H1 (cell line): ENCODE results near the gene RNASE11. TPM values are rescaled to one million over a fixed set of nuclear protein-coding genes. Genes with fewer than 3 reads are reported as not detected.

Source experiments
- ASH2L ChIP-seq: fragments of 200-600, 300-600 bp; sonication (generic); IDR thresholded peaks from one replicate; pipeline ENCODE4 v1.7.1; 2017; ENCODE audit warnings: low read length
- BRCA1 ChIP-seq: IDR thresholded peaks from 2 replicates; pipeline ENCODE4 v1.6.1; 2012; ENCODE audit warnings: low read depth, low read length, improper control_type of control experiment
- CHD7 ChIP-seq: fragments of 300-600 bp; sonication (generic); IDR thresholded peaks from 2 replicates; pipeline ENCODE4 v1.7.1; 2012; ENCODE audit warnings: low read length, moderate library complexity, mild to moderate bottlenecking, inconsistent platforms; ENCODE audit not compliant: insufficient replicate concordance
- CTCF ChIP-seq, 3 experiments: IDR thresholded peaks; 1 replicate in 2 of 3; 2 replicates in 1 of 3; pipeline versions ENCODE4 v1.5.1 to v1.6.1; 2011; ENCODE audit warnings: low read length in 3 of 3, mild to moderate bottlenecking in 3 of 3, inconsistent platforms in 2 of 3, low read depth in 1 of 3, moderate library complexity in 1 of 3; ENCODE audit not compliant: insufficient read depth in 1 of 3; ENCODE audit errors: control extremely low read depth in 1 of 3
- SUZ12 ChIP-seq: fragments of 200-600 bp; sonication (generic); IDR thresholded peaks from 2 replicates; pipeline ENCODE4 v1.6.1; 2012; ENCODE audit warnings: mild to moderate bottlenecking, inconsistent platforms, low read length, moderate library complexity, mixed read lengths
- USF2 ChIP-seq: IDR thresholded peaks from 2 replicates; pipeline ENCODE4 v1.6.1; 2011; ENCODE audit warnings: low read length, improper control_type of control experiment
- polyA plus RNA-seq, 7 experiments: library from polyadenylated mRNA; depleted of rRNA in 3 of 7; stranded (reverse) in 5 of 7; unstranded in 2 of 7; fragments of >200 nt in 5 of 7; fragments of 200-250 nt in 2 of 7; gene quantifications; 1 replicate in 5 of 7; 2 replicates in 1 of 7; 4 replicates in 1 of 7; pipeline versions ENCODE4 v1.2.1 to v1.2.3, GENCODE V29; 2011 to 2013; ENCODE audit warnings: missing spikeins in 2 of 7, mixed read lengths in 2 of 7
- total RNA-seq: library from RNA; stranded (reverse); fragmentation: NEBNext Ultra II Directional; extraction: Animal tissue kit (Norgen Biotek cat#: 25700); gene quantifications from 2 replicates; pipeline ENCODE4 v1.2.1, GENCODE V29; 2021

The RNASE11 gene
- total and polyA plus RNA-seq, 2 of the 8 experiments (the other 6 are each of a cell fraction or from before 2014, with no cell fraction given) = not detected

GRCh38 chr14:20603813-20604690 lies 16.3 kb upstream of the RNASE11 start (continued):
- no peak for TF ChIP-seq CHD7
- no peak for TF ChIP-seq USF2
- TF ChIP-seq ASH2L = no peak
- no peak for TF ChIP-seq CTCF (IDR thresholded peaks at IDR 0.05; ENCODE audit: control extremely low read depth in 1 of 3, insufficient read depth in 1 of 3, low read depth in 1 of 3, low read length in 3 of 3)
- TF ChIP-seq BRCA1 = no peak
- TF ChIP-seq SUZ12 = no peak
